GM20431 (cell line): ENCODE data around the gene KCNJ18.
"Not testable (repeated sequence)": the region's sequence is repeated elsewhere in the genome, so short reads cannot be mapped to it uniquely, and the experiment has no call there.

Experiments used
- in situ Hi-C: fragments of 300-500 bp; cut with MseI, MboI; formaldehyde crosslinking; loops from one replicate; pipeline ENCODE4 v1.15.0; 2020; ENCODE audit warnings: low sequenced_read_pairs; ENCODE audit not compliant: unreplicated experiment

KCNJ18 gene

DNA sequence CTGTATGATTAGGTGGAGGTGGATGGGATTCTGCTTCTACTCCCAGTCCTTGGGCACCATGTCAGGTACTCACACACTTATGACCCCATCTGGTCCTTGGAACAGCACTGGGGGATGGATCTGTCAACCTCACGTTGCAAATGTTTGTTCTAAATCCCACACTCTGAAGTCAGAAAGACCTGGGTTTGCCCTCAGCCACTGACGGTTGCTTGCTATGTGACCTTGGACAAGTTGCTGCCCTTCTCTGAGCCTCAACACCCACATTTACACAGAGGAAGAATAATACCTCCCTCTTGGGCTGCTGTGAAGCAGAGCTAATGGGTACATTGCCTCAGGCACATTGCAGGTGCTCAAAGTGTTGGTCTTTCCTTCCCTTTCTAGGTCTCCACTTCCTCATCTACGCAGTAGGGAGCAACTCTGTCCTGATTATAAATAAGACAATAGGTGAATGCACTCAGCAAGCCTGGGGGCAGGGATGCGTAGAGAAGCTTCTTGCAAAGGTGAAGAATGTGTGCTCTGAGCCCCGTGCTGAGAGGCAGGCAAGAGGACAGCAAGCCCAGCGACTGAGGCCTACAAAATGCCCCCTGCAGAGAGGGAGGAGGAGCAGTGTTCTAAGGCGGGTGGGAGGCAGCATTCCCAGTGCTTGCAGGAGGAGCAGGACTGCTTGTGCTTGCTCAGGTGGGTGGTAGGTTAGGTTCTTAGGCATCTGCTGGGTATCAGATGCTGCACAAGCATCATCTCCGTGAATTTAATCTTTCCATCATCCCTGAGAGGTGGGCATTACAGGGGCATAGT is 21.8 kb upstream of the KCNJ18 start:
- in situ Hi-C loops, result not testable (repeated sequence)

DNA sequence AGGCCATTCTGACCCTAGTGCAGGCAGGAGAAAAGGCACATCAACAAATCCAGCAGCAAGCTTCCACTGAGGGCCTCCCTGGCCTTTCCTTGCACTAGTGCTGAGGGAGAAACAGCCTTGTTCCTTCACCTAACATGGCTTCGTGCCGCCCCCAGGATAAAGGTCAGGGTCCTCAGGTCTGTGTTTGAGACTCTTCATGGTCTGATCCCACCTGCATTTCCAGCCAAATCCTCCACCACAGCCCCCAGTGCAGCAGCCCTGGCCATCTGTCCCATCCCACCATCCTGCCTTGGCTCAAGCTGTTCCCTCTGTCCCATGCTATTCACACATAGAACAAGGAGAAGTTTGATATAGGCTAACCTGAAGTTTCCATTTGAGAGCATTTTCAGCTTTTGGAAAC is 20.9 kb upstream of the KCNJ18 start:
- in situ Hi-C loops, result not testable (repeated sequence)

DNA sequence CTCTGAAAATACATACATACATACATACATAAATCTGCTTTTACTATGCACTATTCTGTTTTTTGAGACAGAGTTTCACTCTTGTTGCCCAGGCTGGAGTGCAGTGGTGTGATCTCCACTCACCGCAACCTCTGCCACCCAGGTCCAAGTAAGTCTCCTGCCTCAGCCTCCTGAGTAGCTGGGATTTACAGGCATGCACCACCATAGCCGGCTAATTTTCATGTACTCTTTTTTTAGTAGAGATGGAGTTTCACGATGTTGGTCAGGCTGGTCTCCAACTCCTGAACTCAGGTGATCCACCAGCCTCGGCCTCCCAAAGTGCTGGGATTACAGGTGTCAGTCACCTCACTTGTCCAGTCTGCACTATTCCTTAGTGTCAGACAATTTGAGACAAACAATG is 20.5 kb upstream of the KCNJ18 start:
- in situ Hi-C loops, result not testable (repeated sequence)

DNA sequence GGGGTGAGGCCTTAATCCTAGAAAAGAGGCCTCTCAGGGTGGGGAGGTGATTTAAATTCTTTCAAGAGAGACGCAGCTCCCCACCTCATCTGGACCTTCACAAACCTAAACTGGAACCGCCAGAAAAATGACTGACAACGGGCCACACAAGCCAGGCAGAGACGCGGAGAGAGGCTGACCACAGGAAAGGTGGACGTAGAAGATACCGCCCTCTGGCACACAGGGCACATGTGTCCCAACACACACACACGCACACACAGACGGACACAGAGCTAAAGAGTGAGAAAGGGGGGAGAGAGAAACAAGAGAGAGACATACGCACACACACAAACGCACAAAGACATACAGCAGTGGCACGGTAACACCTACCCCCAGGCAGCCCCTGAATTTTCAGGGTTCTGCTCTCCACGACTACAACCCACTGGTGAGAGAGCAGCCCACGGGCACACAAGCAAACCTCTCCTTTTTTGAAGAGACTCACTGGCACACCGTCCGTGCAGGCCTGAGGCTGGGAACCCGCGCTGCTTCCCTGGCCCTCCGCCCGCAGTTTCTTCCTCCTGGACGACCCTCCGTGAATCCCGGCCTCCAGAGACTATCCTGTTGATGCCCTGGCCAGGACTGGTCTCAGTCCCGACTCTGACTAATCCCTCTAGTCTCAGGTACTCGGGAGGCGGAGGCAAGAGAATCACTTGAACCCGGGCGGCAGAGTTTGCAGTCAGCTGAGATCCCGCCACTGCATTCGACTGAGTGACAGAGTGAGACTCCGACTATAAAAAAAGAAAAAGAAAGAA is 18.7 kb upstream of the KCNJ18 start:
- in situ Hi-C loops, result not testable (repeated sequence)

DNA sequence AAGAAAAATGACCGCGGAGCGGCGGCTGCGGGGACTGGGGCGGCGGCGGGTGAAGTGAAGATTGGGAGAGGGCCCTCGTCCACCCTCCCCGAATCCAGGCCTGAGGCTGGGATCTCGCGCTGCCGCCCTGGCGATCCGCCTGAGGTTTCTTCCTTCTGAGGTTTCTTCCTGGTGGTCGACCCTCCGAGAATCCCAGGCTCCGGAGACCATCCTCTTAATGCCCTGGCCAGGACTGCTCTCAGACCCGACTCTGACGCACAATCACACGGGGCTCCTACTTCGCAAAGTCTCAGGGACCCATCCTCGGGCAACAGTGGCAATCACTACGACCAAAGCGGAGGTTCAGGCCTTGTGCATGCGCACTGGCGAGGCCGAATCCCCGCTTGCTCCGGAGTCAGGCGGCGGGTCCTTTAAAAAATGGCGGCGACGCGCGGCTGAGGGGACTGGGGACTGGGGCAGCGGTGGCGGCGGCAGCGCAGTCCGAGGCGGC is 18.0 kb upstream of the KCNJ18 start:
- in situ Hi-C loops, result no loop called here

DNA sequence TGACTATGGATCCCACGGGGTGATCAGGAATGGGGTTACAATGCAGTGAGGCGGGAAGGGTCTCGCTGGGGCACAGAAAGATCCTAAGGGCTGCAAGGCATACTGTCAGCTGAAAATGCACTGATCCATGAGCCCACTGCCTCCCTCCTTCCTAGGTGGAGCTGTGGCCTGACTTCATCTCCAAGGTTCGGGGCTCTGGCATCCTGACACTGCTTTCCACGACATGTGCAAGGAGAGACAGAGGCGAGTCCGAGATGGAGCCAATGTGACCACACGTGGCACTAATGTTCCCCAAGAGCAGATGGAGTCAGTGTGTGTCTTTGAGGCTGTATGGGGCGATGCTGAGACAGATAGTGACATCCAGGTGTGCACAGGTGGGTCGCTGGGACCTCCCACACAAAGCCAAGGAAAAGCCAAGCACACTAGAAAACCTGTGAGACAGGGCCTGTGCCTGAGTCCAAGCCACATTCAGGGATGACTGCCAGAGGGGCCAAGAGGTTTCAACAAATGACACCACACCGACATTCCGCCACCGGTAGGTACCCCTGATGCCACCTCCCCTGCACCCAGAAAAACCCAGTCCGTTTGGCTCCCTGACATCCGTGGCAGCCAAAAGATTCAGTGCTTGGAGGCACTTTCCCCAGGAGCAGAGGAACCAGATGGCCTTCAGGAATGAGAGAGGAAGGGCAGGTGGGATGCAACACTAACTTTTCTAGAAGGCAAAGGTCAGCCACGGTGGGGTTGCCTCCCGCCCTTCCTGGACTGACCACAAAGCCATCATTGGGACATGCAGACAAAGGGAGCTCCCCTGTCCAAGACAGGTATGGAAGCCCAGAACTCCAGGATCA is 17.2 kb upstream of the KCNJ18 start:
- in situ Hi-C loops, result not testable (repeated sequence)

DNA sequence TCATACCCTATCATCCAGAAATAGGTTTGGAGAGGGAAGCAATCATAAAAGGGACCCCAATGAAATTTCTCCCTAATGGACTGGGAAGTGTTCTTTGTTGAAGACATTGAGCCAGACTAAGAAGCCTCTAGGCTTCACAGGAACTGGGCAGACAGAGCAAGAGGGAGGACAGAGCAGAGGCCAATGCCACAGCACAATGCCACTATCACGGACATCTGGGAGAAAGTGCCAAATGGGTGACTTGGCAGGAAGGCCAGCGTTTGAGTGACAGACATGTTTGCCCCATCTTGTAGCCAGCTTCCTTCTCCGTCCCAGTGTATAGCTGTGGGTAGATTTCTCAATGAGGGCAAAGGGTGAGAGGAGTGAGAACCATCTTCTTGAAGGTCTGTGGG is 16.6 kb upstream of the KCNJ18 start:
- in situ Hi-C loops, result not testable (repeated sequence)

DNA sequence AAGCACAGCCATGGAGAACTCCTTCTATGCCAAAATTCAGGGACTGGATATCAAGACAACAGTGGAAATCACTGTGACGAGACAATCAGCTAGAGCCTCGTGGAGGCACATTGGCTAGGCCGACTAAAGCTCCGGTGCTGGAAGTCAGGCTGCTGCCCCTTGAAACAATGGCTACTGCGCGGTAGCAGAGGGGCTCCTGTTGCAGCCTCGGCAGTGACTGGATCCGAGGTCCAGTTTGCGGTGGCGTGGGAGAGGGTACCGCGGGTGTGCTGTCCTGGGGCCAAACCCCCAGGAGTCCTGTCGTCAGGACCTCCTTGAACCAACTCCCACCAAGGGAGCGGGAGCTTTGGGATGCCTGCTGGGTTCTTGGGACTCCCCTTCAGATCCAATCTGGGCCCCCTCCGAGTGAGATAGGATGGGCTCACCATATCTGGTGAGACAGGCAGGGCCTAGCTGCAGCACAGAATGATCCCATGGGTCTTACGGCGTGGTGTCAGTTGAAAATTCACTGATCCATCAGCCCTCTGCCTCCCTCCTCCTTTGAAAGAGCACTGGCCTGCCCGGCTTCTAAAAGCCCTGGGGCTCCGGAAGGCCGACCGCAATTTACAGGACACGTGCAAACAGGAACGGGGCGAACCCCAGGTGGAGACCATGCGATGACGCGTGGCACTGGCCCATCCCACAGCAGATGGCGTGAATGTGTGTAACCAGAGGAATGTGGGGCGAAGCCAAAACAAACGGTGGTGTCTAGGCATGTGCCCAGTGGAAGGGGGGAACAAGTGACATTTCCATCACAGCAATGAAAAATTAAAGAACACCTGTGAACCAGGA is 15.8 kb upstream of the KCNJ18 start:
- in situ Hi-C loops, result no loop called here

DNA sequence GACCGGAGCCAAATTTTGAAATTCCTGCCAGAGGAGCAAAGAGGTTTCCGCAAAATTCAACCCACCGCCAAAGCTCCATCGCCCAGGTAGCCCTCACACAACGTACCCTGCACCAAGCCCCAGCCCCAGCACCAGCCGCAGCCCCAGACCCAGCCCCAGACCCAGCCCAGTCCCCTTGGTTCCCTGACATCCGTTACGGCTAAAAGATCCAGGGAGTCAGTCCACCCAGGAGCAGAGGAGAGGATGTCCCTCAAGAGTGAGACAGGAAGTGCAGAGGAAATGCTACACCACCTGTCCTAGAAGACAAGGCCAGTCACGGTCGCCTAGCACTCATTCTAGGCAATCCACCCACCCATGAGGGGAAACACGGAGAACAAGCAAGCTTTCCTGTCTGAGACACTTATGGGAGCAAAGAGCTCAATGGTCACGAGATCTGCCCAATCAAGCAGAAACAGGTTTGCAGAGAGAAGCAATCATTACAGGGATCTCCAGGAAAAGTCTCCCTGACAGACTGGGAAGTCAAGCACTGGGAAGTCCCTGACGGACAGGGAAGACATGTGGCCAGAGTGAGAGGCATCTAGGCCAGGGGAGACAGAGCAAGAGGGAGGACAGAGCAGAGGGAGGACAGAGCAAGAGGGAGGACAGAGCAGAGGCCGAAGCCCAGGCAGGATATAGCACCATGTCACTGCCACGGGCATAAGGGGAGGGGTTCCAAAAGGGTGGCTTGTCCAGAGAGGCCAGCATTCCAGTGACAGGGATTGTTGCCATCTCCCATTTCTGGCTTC is 15.0 kb upstream of the KCNJ18 start:
- in situ Hi-C loops, result no loop called here

DNA sequence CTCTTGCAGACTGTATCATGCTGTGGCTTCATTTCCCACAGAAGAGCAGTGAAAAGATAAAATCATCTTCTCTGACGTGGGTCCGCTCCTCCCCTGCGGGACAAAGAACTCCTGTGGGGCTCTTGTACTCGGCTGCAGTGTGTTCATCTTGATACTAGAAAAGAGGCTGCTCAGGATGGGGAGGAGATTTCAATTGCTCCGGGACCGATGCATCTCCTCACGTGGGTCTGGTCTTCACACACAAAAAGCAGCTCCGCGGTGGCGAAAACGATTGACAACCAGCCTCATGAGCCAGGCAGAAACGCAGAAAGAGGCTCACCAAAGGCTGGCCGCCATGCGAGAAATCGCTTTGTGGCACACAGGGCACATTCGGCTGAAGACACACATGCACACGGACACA is 14.4 kb upstream of the KCNJ18 start:
- in situ Hi-C loops, result no loop called here

DNA sequence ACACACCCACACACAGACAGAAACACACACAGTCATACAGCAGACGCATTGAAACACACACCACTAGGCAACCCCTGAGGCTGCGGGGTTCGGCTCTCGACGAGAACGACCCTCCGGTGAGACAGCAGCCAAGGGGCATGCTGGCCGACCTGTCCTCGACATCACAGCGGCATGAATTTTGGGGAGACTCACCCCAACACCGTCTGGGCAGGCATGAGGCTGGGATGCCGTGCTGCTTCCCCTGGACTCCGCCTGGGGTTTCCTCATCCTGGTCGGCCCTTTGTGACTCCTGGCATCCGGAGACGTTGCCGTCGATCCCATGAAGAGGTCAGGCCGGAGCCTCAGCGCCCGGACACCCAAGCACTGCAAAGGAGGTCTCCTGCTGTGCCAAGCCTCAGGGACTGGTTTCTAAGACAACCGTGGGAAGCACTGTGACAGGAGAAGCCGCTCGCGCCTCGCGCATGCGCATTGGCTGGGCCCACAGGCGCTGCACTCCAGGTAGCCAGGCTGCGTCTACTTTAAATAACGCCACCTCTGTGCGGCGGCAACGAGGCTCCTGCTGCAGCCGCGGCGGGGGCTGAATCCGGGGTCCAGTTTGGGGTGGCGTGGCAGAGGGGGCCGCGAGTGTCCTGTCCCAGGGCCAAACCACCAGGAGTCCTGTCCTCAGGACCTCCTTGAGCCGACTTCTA is 13.8 kb upstream of the KCNJ18 start:
- in situ Hi-C loops, result no loop called here

DNA sequence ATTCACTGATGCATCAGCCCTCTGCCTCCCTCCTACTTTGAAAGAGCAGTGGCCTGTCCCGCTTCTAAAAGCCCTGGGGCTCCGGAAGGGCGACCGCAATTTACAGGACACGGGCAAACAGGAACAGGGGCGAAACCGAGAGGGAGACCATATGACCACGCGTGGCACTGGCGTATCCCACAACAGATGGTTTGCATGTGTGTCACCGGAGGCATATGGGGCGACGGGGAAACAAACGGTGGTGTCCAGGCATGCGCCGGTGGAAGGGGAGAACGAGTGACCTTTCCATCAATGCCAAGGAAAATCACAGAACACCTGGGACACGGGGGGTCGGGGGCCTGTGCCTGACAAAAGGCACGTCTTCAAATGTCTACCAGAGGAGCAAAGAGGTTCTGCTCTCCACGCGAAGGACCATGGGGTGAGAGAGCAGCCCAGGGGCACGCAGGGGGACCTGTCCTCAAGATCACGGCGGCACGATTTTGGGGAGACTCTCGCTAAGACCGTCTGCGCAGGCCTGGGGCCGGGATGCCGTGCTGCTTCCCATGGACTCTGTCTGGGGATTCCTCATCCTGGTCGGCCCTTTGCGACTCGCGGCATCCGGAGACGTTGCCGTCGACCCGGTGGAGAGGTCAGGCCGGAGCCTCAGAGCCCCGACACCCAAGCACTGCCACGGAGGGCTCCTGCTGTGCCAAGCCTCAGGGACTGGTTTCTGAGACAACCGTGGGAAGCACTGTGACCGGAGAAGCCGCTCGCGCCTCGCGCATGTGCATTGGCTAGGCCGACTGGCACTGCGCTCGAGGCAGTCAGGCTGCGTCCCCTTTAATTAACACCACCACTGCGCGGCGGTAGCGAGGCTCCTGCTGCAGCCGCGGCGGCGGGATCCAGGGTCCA is 12.8 kb upstream of the KCNJ18 start:
- in situ Hi-C loops, result no loop called here

DNA sequence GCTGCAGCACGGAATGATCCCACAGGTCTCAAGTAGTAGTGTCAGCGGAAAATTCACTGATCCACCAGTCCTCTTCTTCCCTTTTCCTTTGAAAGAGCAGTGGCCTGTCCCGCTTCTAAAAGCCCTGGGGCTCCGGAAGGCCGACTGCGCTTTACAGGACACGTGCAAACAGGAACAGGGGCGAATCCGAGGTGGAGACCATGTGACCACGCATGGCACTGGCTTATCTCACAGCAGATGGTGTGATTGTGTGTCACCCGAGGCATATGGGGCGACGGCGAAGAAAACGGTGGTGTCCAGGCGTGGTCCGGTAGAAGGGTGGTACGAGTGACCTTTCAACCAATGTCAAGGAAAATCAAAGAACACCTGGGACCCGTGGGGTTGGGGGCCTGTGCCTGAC is 12.0 kb upstream of the KCNJ18 start:
- in situ Hi-C loops, result no loop called here

DNA sequence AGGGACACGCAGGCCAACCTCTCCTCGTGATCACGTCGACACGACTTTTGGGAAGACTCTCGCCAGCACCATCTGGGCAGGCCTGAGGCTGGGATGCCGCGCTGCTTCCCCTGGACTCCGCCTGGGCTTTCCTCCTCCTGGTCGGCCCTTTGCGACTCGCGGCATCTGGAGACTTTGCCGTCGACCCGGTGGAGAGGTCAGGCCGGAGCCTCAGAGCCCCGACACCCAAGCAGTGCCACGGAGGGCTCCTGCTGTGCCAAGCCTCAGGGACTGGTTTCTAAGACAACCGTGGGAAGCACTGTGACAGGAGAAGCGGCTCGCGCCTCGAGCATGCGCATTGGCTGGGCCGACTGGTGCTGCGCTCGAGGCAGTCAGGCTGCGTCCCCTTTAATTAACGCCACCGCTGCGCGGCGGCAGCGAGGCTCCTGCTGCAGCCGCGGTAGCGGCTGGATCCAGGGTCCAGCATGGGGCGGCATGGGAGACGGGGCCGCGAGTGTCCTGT is 11.4 kb upstream of the KCNJ18 start:
- in situ Hi-C loops, result not testable (repeated sequence)

DNA sequence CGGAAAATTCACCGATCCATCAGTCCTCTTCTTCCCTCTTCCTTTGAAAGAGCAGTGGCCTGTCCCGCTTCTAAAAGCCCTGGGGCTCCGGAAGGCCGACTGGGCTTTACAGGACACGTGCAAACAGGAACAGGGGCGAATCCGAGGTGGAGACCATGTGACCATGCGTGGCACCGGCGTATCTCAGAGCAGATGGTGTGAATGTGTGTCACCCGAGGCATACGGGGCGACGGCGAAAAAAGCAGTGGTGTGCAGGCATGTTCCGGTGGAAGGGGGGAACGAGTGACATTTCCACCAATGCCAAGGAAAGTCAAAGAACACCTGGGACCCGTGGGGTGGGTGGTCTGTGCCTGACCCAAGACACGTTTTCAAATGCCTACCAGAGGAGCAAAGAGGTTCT is 10.7 kb upstream of the KCNJ18 start:
- in situ Hi-C loops, result not testable (repeated sequence)

DNA sequence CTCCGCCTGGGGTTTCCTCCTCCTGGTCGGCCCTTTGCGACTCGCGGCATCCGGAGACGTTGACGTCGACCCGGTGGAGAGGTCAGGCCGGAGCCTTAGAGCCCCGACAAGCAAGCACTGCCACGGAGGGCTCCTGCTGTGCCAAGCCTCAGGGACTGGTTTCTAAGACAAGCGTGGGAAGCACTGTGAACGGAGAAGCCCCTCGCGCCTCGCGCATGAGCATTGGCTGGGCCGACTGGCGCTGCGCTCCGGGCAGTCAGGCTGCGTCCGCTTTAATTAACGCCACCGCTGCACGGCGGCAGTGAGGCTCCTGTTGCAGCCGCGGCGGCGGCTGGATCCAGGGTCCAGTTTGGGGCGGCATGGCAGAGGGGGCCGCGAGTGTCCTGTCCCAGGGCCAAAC is 10.2 kb upstream of the KCNJ18 start:
- in situ Hi-C loops, result not testable (repeated sequence)

DNA sequence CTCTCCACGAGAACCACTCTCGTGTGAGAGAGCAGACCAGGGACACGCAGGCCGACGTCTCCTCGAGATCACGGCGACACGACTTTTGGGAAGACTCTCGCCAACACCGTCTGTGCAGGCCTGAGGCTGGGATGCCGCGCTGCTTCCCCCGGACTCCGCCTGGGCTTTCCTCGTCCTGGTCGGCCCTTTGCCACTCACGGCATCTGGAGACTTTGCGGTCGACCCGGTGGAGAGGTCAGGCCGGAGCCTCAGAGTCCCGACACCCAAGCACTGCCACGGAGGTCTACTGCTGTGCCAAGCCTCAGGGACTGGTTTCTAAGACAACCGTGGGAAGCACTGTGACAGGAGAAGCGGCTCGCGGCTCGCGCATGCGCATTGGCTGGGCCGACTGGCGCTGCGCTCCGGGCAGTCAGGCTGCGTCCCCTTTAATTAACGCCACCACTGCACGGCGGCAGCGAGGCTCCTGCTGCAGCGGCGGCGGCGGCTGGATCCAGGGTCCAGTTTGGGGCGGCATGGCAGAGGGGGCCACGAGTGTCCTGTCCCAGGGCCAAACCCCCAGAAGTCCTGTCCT is 9.1 kb upstream of the KCNJ18 start:
- in situ Hi-C loops, result not testable (repeated sequence)
